HG03571 (cell line): ENCODE measurements around the gene DNAJC6.

Experiments used
- ATAC-seq: cut with Tn5 transposase; IDR thresholded peaks from one replicate; pipeline ENCODE4 v1.9.1; 2021; ENCODE audit not compliant: unreplicated experiment

Gene DNAJC6

GRCh38 chr1:65459397-65459768 is 150.0 kb downstream of the DNAJC6 start:
- no peak for ATAC-seq
